ENCODE data around the gene FOXF2.

DNA sequence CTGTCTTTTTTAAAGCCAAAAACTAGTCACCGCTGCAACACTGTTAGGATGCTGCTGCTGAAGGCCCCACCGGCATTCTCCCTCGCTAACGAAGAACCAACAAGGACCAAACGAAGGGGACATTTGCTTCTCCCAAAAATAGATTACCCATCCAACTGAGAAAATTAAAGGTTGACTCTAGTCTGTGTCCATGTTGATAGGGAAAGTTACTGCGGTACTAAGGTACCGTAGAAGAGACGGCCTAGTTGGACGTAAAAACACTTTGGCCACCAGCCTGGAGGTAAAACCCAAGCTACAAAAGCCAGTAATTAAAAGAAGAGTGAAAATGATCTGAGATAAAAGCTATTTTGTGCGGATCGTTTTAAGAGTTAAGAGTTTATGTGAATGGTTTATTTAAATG, 11.8 kb upstream of the FOXF2 start:
- TF ChIP-seq POLR2A (IDR thresholded peaks at IDR 0.05; ENCODE audit: extremely low read depth, insufficient read length) (no peak), MYC (IDR thresholded peaks at IDR 0.05; ENCODE audit: low read depth, low read length) (no peak)
- TF ChIP-seq, protein P1, sequence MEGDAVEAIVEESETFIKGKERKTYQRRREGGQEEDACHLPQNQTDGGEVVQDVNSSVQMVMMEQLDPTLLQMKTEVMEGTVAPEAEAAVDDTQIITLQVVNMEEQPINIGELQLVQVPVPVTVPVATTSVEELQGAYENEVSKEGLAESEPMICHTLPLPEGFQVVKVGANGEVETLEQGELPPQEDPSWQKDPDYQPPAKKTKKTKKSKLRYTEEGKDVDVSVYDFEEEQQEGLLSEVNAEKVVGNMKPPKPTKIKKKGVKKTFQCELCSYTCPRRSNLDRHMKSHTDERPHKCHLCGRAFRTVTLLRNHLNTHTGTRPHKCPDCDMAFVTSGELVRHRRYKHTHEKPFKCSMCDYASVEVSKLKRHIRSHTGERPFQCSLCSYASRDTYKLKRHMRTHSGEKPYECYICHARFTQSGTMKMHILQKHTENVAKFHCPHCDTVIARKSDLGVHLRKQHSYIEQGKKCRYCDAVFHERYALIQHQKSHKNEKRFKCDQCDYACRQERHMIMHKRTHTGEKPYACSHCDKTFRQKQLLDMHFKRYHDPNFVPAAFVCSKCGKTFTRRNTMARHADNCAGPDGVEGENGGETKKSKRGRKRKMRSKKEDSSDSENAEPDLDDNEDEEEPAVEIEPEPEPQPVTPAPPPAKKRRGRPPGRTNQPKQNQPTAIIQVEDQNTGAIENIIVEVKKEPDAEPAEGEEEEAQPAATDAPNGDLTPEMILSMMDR (IDR thresholded peaks at IDR 0.05; ENCODE audit: low read depth, low read length): no peak
- TF ChIP-seq, protein P2, sequence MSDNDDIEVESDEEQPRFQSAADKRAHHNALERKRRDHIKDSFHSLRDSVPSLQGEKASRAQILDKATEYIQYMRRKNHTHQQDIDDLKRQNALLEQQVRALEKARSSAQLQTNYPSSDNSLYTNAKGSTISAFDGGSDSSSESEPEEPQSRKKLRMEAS (IDR thresholded peaks at IDR 0.05; ENCODE audit: low read depth, low read length): no peak

Measured in NB4 (cell line).